Endodermal cell (in vitro differentiated cells): ENCODE results near the gene SPA17. TPM values are rescaled to one million over a fixed set of nuclear protein-coding genes. Genes with fewer than 3 reads are reported as not detected.

Experiments used
- DNase-seq: peaks from one replicate; pipeline ENCODE4 v3.0.0-alpha.2; 2017
- H3K27ac ChIP-seq: 2 replicates; pipeline ENCODE4 v1.5.1; 2013; ENCODE audit warnings: mild to moderate bottlenecking, low read depth, low read length, moderate library complexity
- H3K27me3 ChIP-seq: 2 replicates; pipeline ENCODE4 v1.6.1; 2013; ENCODE audit warnings: mild to moderate bottlenecking, low read length, moderate library complexity; ENCODE audit not compliant: insufficient read depth, control insufficient read depth, poor library complexity, severe bottlenecking
- H3K36me3 ChIP-seq: 2 replicates; pipeline ENCODE4 v1.7.0; 2013; ENCODE audit warnings: mild to moderate bottlenecking, low read length, moderate library complexity; ENCODE audit not compliant: control insufficient read depth, insufficient read depth
- H3K4me1 ChIP-seq: one replicate; pipeline ENCODE4 v1.7.0; 2013; ENCODE audit warnings: low read length; ENCODE audit not compliant: control insufficient read depth, insufficient read depth
- H3K4me3 ChIP-seq: 2 replicates; pipeline ENCODE4 v1.5.1; 2013; ENCODE audit warnings: mild to moderate bottlenecking, low read length, moderate library complexity
- H3K9ac ChIP-seq: 2 replicates; pipeline ENCODE4 v1.6.1; 2013; ENCODE audit warnings: mild to moderate bottlenecking, low read length, moderate library complexity; ENCODE audit not compliant: poor library complexity, severe bottlenecking; ENCODE audit errors: extremely low read depth
- H3K9me3 ChIP-seq: 2 replicates; pipeline ENCODE4 v1.6.1; 2013; ENCODE audit warnings: mild to moderate bottlenecking, low read length, moderate library complexity; ENCODE audit not compliant: control insufficient read depth
- H3K27ac Mint-ChIP-seq: 2 replicates; pipeline ENCODE4 v1.8.0; 2020; ENCODE audit warnings: mixed read lengths
- H3K27me3 Mint-ChIP-seq: 2 replicates; pipeline ENCODE4 v1.8.0; 2021; ENCODE audit warnings: mild to moderate bottlenecking, mixed read lengths; ENCODE audit not compliant: insufficient read depth
- H3K36me3 Mint-ChIP-seq: 2 replicates; pipeline ENCODE4 v1.8.0; 2020; ENCODE audit warnings: low read depth, mixed read lengths
- H3K4me1 Mint-ChIP-seq: 2 replicates; pipeline ENCODE4 v1.8.0; 2020; ENCODE audit warnings: mixed read lengths
- H3K4me3 Mint-ChIP-seq: 2 replicates; pipeline ENCODE4 v1.8.0; 2020; ENCODE audit warnings: mild to moderate bottlenecking, moderate library complexity, mixed read lengths
- H3K9me3 Mint-ChIP-seq: 2 replicates; pipeline ENCODE4 v1.8.0; 2020; ENCODE audit warnings: mild to moderate bottlenecking, mixed read lengths
- CTCF ChIP-seq: fragments of 200-600 bp; sonication (generic); conservative IDR thresholded peaks from 2 replicates; pipeline ENCODE4 v1.5.0; 2021; ENCODE audit warnings: antibody characterized with exemption, mild to moderate bottlenecking
- WGBS, 2 experiments: methylation state at CpG; one replicate each; pipeline versions ENCODE4 v1.1.5 to v1.1.7; 2013; ENCODE audit warnings: missing lambda C conversion rate in 2 of 2, mixed read lengths in 1 of 2; ENCODE audit not compliant: insufficient coverage in 1 of 2, insufficient read length in 1 of 2; 5-methylcytosine and 5-hydroxymethylcytosine counted together
- total RNA-seq, 2 donors: library from RNA; stranded (reverse); fragmentation: NEBNext Ultra II Directional in 1 of 2; extraction: Animal tissue kit (Norgen Biotek cat#: 25700) in 1 of 2; gene quantifications; 2 replicates in 1 of 2; 3 replicates in 1 of 2; pipeline ENCODE4 v1.2.1, GENCODE V29; 2021

The SPA17 gene
- total RNA-seq, 2 donors from 2014 or later = 19.6 to 21.8 TPM

GRCh38 chr11:124681421-124681820, 7.7 kb downstream of the SPA17 start:
- Mint-ChIP-seq H3K9me3 (peaks cover 41% of the 10 kb centered on the region), H3K4me1 (no peaks in the 10 kb centered on the region), H3K36me3 (peaks cover 37% of the 10 kb centered on the region), H3K4me3 (no peak overlapping the region), H3K27me3 (no peaks in the 10 kb centered on the region), H3K27ac (no peak overlapping the region)
- peaks cover 40% of the 10 kb centered on the region for H3K9me3 ChIP-seq
- no peak for TF ChIP-seq CTCF
- H3K36me3 ChIP-seq = peaks cover 3% of the 10 kb centered on the region
- no peaks in the 10 kb centered on the region for H3K4me1 ChIP-seq
- no peak overlapping the region for H3K27ac ChIP-seq
- WGBS, 2 experiments = 100% methylated on average over 2 of the region's 2 CpGs; no CpG with 5 or more reads in 1 of the 2 experiments
- H3K9ac ChIP-seq = no peak overlapping the region
- DNase-seq = no peak
- H3K27me3 ChIP-seq = no peaks in the 10 kb centered on the region
- no peak overlapping the region for H3K4me3 ChIP-seq

DNA sequence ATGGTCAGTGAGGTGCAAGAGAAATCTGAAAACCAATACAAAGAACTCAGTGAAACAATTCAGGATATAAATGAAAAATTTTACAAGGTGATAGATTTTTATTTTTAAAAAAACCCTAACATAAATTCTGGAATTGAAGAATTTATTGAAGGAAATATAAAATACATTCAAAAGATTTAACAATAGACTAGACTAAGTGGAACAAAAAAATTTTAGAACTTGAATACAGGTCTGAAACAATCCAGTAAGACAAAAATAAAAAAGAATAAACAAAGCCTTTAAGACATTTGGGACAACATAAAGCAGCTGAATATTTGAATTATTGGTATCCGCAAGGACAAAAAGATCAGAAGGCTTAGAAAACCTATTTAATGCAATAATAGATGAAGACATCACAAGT, 8.7 kb downstream of the SPA17 start:
- H3K27me3 Mint-ChIP-seq = no peaks in the 10 kb centered on the region
- no peak overlapping the region for H3K4me3 ChIP-seq
- no peak for DNase-seq
- H3K9ac ChIP-seq = no peak overlapping the region
- WGBS, 2 experiments = 100% methylated on average over 1 of the region's 1 CpG; no CpG with 5 or more reads in 1 of the 2 experiments
- H3K27me3 ChIP-seq = no peaks in the 10 kb centered on the region
- no peak overlapping the region for H3K4me3 Mint-ChIP-seq
- no peak overlapping the region for H3K27ac ChIP-seq
- H3K27ac Mint-ChIP-seq = no peak overlapping the region
- peaks cover 47% of the 10 kb centered on the region for H3K9me3 Mint-ChIP-seq
- H3K36me3 Mint-ChIP-seq = peaks cover 43% of the 10 kb centered on the region
- H3K9me3 ChIP-seq = peaks cover 40% of the 10 kb centered on the region
- TF ChIP-seq CTCF = no peak
- H3K4me1 Mint-ChIP-seq = no peaks in the 10 kb centered on the region
- H3K4me1 ChIP-seq = no peaks in the 10 kb centered on the region
- H3K36me3 ChIP-seq = peaks cover 3% of the 10 kb centered on the region

GRCh38 chr11:124693142-124693541, 19.4 kb downstream of the SPA17 start:
- no peak for TF ChIP-seq CTCF
- Histone ChIP-seq H3K27me3 (no peaks in the 10 kb centered on the region), H3K9me3 (no peaks in the 10 kb centered on the region), H3K27ac (no peak overlapping the region), H3K9ac (no peak overlapping the region), H3K4me3 (no peak overlapping the region), H3K36me3 (no peaks in the 10 kb centered on the region), H3K4me1 (no peaks in the 10 kb centered on the region)
- Mint-ChIP-seq H3K9me3 (peaks cover 3% of the 10 kb centered on the region), H3K27me3 (peaks cover 11% of the 10 kb centered on the region), H3K36me3 (peaks cover 7% of the 10 kb centered on the region), H3K4me1 (no peaks in the 10 kb centered on the region), H3K4me3 (no peak overlapping the region), H3K27ac (no peak overlapping the region)
- no peak for DNase-seq
- 100% methylated on average over 1 of the region's 2 CpGs; no CpG with 5 or more reads in 1 of the 2 experiments for WGBS, 2 experiments
